GM19240 (cell line): ENCODE data around the gene TGFBI.

Experiments used
- DNase-seq: peaks from one replicate; pipeline ENCODE4 v3.0.0; 2011; ENCODE audit warnings: low spot score; ENCODE audit not compliant: insufficient read length

The TGFBI gene

GRCh38 chr5:136025900-136026299 is 2.9 kb upstream of the TGFBI start:
- no peak for DNase-seq

- no peak for DNase-seq
These were observed 2.2 kb upstream of the TGFBI start for GRCh38 chr5:136026636-136027035.

- DNase-seq, result no peak
These were observed 1.5 kb upstream of the TGFBI start for GRCh38 chr5:136027311-136027710.

- no peak for DNase-seq
These were observed 698 bp upstream of the TGFBI start for GRCh38 chr5:136028090-136028489.

- DNase-seq, result no peak
These were observed 1.5 kb downstream of the TGFBI start for GRCh38 chr5:136030252-136030651.

GRCh38 chr5:136030956-136031611 is 2.3 kb downstream of the TGFBI start:
- no peak for DNase-seq

- DNase-seq, result no peak
These were observed 2.9 kb downstream of the TGFBI start for GRCh38 chr5:136031711-136032110.

- no peak for DNase-seq
These were observed 3.8 kb downstream of the TGFBI start for GRCh38 chr5:136032564-136032963.

- no peak for DNase-seq
These were observed 4.4 kb downstream of the TGFBI start for GRCh38 chr5:136033234-136033633.

- DNase-seq, result no peak
These were observed 5.1 kb downstream of the TGFBI start for GRCh38 chr5:136033848-136034247.

GRCh38 chr5:136034492-136034891 is 5.7 kb downstream of the TGFBI start:
- no peak for DNase-seq

- DNase-seq, result no peak
These were observed 6.2 kb downstream of the TGFBI start for GRCh38 chr5:136034984-136035383.

GRCh38 chr5:136035837-136036236 is 7.0 kb downstream of the TGFBI start:
- DNase-seq, result no peak

GRCh38 chr5:136036293-136036911 is 7.6 kb downstream of the TGFBI start:
- no peak for DNase-seq

GRCh38 chr5:136037001-136037705 is 8.4 kb downstream of the TGFBI start:
- peak; percentile 16 for DNase-seq

- DNase-seq, result no peak
These were observed 9.8 kb downstream of the TGFBI start for GRCh38 chr5:136038635-136039034.

- no peak for DNase-seq
These were observed 10.4 kb downstream of the TGFBI start for GRCh38 chr5:136039202-136039601.

- no peak for DNase-seq
These were observed 12.1 kb downstream of the TGFBI start for GRCh38 chr5:136040746-136041415.

GRCh38 chr5:136042156-136042555 is 13.4 kb downstream of the TGFBI start:
- DNase-seq, result no peak

- no peak for DNase-seq
These were observed 13.9 kb downstream of the TGFBI start for GRCh38 chr5:136042665-136043121.

- DNase-seq, result no peak
These were observed 14.8 kb downstream of the TGFBI start for GRCh38 chr5:136043551-136043950.
